GM21723 (cell line): ENCODE results near the gene ADAM12.

Source experiments
- ATAC-seq: cut with Tn5 transposase; IDR thresholded peaks from one replicate; pipeline ENCODE4 v1.9.1; 2021; ENCODE audit warnings: mild to moderate bottlenecking, moderate library complexity; ENCODE audit not compliant: unreplicated experiment

Gene ADAM12

GRCh38 chr10:126124046-126124445, 264.2 kb downstream of the ADAM12 start:
- ATAC-seq: no peak

- no peak for ATAC-seq
Measured at GRCh38 chr10:126123466-126123865, 264.8 kb downstream of the ADAM12 start.

GRCh38 chr10:126122881-126123280, 265.4 kb downstream of the ADAM12 start:
- ATAC-seq: no peak

GRCh38 chr10:126119599-126119998, 268.7 kb downstream of the ADAM12 start:
- no peak for ATAC-seq

GRCh38 chr10:126118476-126118875, 269.8 kb downstream of the ADAM12 start:
- no peak for ATAC-seq

- ATAC-seq: no peak
Measured at GRCh38 chr10:126117196-126117595, 271.1 kb downstream of the ADAM12 start.

GRCh38 chr10:126115886-126116285, 272.4 kb downstream of the ADAM12 start:
- ATAC-seq: no peak

- no peak for ATAC-seq
Measured at GRCh38 chr10:126114884-126115555, 273.3 kb downstream of the ADAM12 start.

GRCh38 chr10:126111516-126111915, 276.8 kb downstream of the ADAM12 start:
- no peak for ATAC-seq

GRCh38 chr10:126110489-126111180, 277.6 kb downstream of the ADAM12 start:
- ATAC-seq: no peak

- no peak for ATAC-seq
Measured at GRCh38 chr10:126109893-126110292, 278.4 kb downstream of the ADAM12 start.

GRCh38 chr10:126108693-126109092, 279.6 kb downstream of the ADAM12 start:
- no peak for ATAC-seq

GRCh38 chr10:126104767-126105166, 283.5 kb downstream of the ADAM12 start:
- no peak for ATAC-seq

- no peak for ATAC-seq
Measured at GRCh38 chr10:126102636-126103035, 285.6 kb downstream of the ADAM12 start.

- ATAC-seq: peak; percentile 92
Measured at GRCh38 chr10:126101736-126102135, 286.5 kb downstream of the ADAM12 start.

- no peak for ATAC-seq
Measured at GRCh38 chr10:126101325-126101724, 287.0 kb downstream of the ADAM12 start.

GRCh38 chr10:126099366-126099765, 288.9 kb downstream of the ADAM12 start:
- no peak for ATAC-seq

GRCh38 chr10:126098226-126098581, 290.1 kb downstream of the ADAM12 start:
- ATAC-seq: no peak

- no peak for ATAC-seq
Measured at GRCh38 chr10:126097558-126098225, 290.6 kb downstream of the ADAM12 start.

- no peak for ATAC-seq
Measured at GRCh38 chr10:126094537-126094936, 293.7 kb downstream of the ADAM12 start.

GRCh38 chr10:126092366-126093215, 295.7 kb downstream of the ADAM12 start:
- ATAC-seq: no peak
